GM12878 (cell line): ENCODE data around the gene RPS23. TPM values are rescaled to one million over a fixed set of nuclear protein-coding genes. Genes with fewer than 3 reads are reported as not detected.

Source experiments
- ATAC-seq: fragments of 200-7000 bp; cut with Tn5 transposase; 3 replicates; pipeline ENCODE4 v1.9.1; 2020; ENCODE audit warnings: mild to moderate bottlenecking, moderate library complexity
- BruUV-seq: library from RNA; stranded (reverse); fragments of 400-500 nt; replicated peaks from 2 replicates; lab custom pipeline; 2021; lab: Mats Ljungman, UMichigan
- CTCF ChIA-PET: fragments of 300-600 bp; sonication (Branson Sonifier 250); formaldehyde crosslinking; extraction: SDS; loops from one replicate; lab custom pipeline; 2021; ENCODE audit warnings: inconsistent platforms; lab: Yijun Ruan, JAX
- POLR2A ChIA-PET: fragments of 350-600 bp; formaldehyde crosslinking; extraction: SDS; loops from one replicate; lab custom pipeline; 2021; ENCODE audit warnings: inconsistent platforms; lab: Charles Lee
- RAD21 ChIA-PET: fragments of 300-600 bp; sonication (Branson Sonifier 250); formaldehyde crosslinking; loops from one replicate; lab custom pipeline; 2023; ENCODE audit warnings: antibody characterized with exemption; ENCODE audit not compliant: unreplicated experiment; lab: Charles Lee
- SMC1A ChIA-PET: fragments of 300-600 bp; sonication (Branson Sonifier 250); formaldehyde crosslinking; loops from one replicate; lab custom pipeline; 2023; ENCODE audit not compliant: unreplicated experiment, uncharacterized antibody; lab: Charles Lee
- DNase-seq: peaks from one replicate; pipeline ENCODE4 v3.0.0-alpha.2; 2011; ENCODE audit warnings: low read depth, low spot score
- FAIRE-seq: peaks from 3 replicates; lab custom pipeline; 2011; peaks lifted over from hg19 to GRCh38; lab: Jason Lieb, UNC
- H2AFZ ChIP-seq: 2 replicates; pipeline ENCODE4 v1.6.0; 2011; ENCODE audit warnings: low read depth, low read length, control low read depth; ENCODE audit not compliant: control insufficient read depth
- H3K27ac ChIP-seq: 2 replicates; pipeline ENCODE4 v1.5.1; 2011; ENCODE audit warnings: control low read depth; ENCODE audit not compliant: control insufficient read depth, insufficient read depth
- H3K27me3 ChIP-seq, 2 experiments: replicated peaks in 1 of 2; 2 replicates each; pipeline versions ENCODE4 v1.6.0 to v1.6.1; 2011; ENCODE audit warnings: low read length in 1 of 2; ENCODE audit not compliant: control insufficient read depth in 2 of 2, insufficient read depth in 2 of 2
- H3K36me3 ChIP-seq, 2 experiments: 2 replicates each; pipeline ENCODE4 v1.5.1; 2011; ENCODE audit warnings: low read length in 1 of 2; ENCODE audit not compliant: control insufficient read depth in 2 of 2, insufficient read depth in 2 of 2
- H3K4me1 ChIP-seq: 2 replicates; pipeline ENCODE4 v1.6.1; 2011; ENCODE audit warnings: mild to moderate bottlenecking, low read length, moderate library complexity, mixed read lengths; ENCODE audit not compliant: control insufficient read depth, insufficient read depth
- H3K4me2 ChIP-seq: 2 replicates; pipeline ENCODE4 v1.6.0; 2011; ENCODE audit warnings: control low read depth; ENCODE audit not compliant: control insufficient read depth, insufficient read depth
- H3K4me3 ChIP-seq: fragments of 200-600 bp; sonication (generic); 2 replicates; pipeline ENCODE4 v1.5.1; 2016
- H3K79me2 ChIP-seq: 2 replicates; pipeline ENCODE4 v1.6.0; 2011; ENCODE audit warnings: low read length; ENCODE audit not compliant: control insufficient read depth, insufficient read depth
- H3K9ac ChIP-seq: 2 replicates; pipeline ENCODE4 v1.8.0; 2011; ENCODE audit warnings: low read length, control low read depth, mixed read lengths; ENCODE audit not compliant: control insufficient read depth, insufficient read depth
- H3K9me3 ChIP-seq: replicated peaks from 3 replicates; pipeline ENCODE4 v1.5.1; 2011; ENCODE audit warnings: mild to moderate bottlenecking, low read length; ENCODE audit not compliant: control insufficient read depth, insufficient read depth
- H4K20me1 ChIP-seq: 2 replicates; pipeline ENCODE4 v1.6.0; 2011; ENCODE audit not compliant: control insufficient read depth, insufficient read depth
- CHD2 ChIP-seq: IDR thresholded peaks from 2 replicates; pipeline ENCODE4 v1.6.1; 2011; ENCODE audit warnings: low read depth, low read length, improper control_type of control experiment, borderline replicate concordance
- CHD4 ChIP-seq: fragments of 200-600 bp; sonication (generic); IDR thresholded peaks from 2 replicates; pipeline ENCODE4 v1.6.1; 2016; ENCODE audit warnings: mild to moderate bottlenecking
- DPF2 ChIP-seq: fragments of 450-650 bp; IDR thresholded peaks from 2 replicates; pipeline ENCODE4 v1.6.1; 2017; ENCODE audit warnings: mild to moderate bottlenecking
- EGR1 ChIP-seq, 2 experiments: IDR thresholded peaks; 1 replicate in 1 of 2; 2 replicates in 1 of 2; pipeline ENCODE4 v1.6.1; 2011 to 2012; ENCODE audit warnings: low read depth in 2 of 2, low read length in 2 of 2, borderline replicate concordance in 1 of 2, mild to moderate bottlenecking in 1 of 2, moderate library complexity in 1 of 2
- ETV6 ChIP-seq, 2 experiments: fragments of 450-650 bp in 1 of 2; IDR thresholded peaks in 1 of 2; conservative IDR thresholded peaks in 1 of 2; 2 replicates each; pipeline ENCODE4 v1.6.1; 2014; ENCODE audit warnings: antibody characterized with exemption in 1 of 2, borderline replicate concordance in 1 of 2, low read depth in 1 of 2, mild to moderate bottlenecking in 1 of 2, moderate library complexity in 1 of 2
- EZH2 ChIP-seq: IDR thresholded peaks from 2 replicates; pipeline ENCODE4 v1.6.1; 2012; ENCODE audit warnings: low read depth, mild to moderate bottlenecking, control low read depth, inconsistent platforms, low read length, borderline replicate concordance; ENCODE audit not compliant: control insufficient read depth
- HCFC1 ChIP-seq: fragments of 150-350 bp; IDR thresholded peaks from 2 replicates; pipeline ENCODE4 v1.6.1; 2014; ENCODE audit warnings: low read length
- RBBP5 ChIP-seq: fragments of 200-600 bp; sonication (generic); conservative IDR thresholded peaks from 2 replicates; pipeline ENCODE4 v1.6.1; 2016
- SMAD5 ChIP-seq: IDR thresholded peaks from 2 replicates; pipeline ENCODE4 v1.6.1; 2016; ENCODE audit warnings: antibody characterized with exemption, low read depth
- ZBED1 ChIP-seq: IDR thresholded peaks from 2 replicates; pipeline ENCODE4 v1.6.1; 2016; ENCODE audit warnings: borderline replicate concordance
- WGBS: methylation state at CpG from one replicate; pipeline ENCODE4 v1.1.6; 2016; ENCODE audit warnings: low lambda C conversion rate; ENCODE audit not compliant: insufficient replicate concordance, insufficient coverage; ENCODE audit errors: missing lambda C conversion rate; 5-methylcytosine and 5-hydroxymethylcytosine counted together
- in situ Hi-C: fragments of 300-500 bp; cut with MboI; formaldehyde crosslinking; loops from 9 replicates; pipeline ENCODE4 v1.14.3; 2018; ENCODE audit warnings: mixed read lengths
- intact Hi-C: fragments of 100-400 bp; cut with micrococcal nuclease; formaldehyde crosslinking; loops from one replicate; pipeline ENCODE4 v1.14.2; 2022; ENCODE audit not compliant: unreplicated experiment
- polyA plus RNA-seq, 11 experiments: library from polyadenylated mRNA; depleted of rRNA in 4 of 11; unstranded in 6 of 11; stranded (reverse) in 5 of 11; fragments of >200 nt; fragmentation: Nextera tagmentation in 4 of 11; fragmentation: Illumina TruSeq in 1 of 11; extraction: Ambion mirVana in 4 of 11; extraction: Trizol in 1 of 11; gene quantifications; 1 replicate in 1 of 11; 2 replicates in 10 of 11; pipeline versions ENCODE4 v1.2.1 to v1.2.3, GENCODE V29; 2011 to 2016; ENCODE audit warnings: inconsistent platforms in 2 of 11, missing spikeins in 2 of 11, low read depth in 1 of 11
- total RNA-seq, 4 experiments: library from RNA; depleted of rRNA in 3 of 4; stranded (reverse); fragments of >200 nt in 3 of 4; fragmentation: Illumina TruSeq in 1 of 4; extraction: Trizol in 1 of 4; gene quantifications; 2 replicates each; pipeline versions ENCODE4 v1.2.1 to v1.2.3, GENCODE V29; 2013 to 2021
- TF ChIP-seq, protein P1 (sequence below): IDR thresholded peaks from 2 replicates; pipeline ENCODE4 v1.6.1; 2012; ENCODE audit warnings: improper control_type of control experiment, low read depth, low read length; ENCODE audit not compliant: insufficient replicate concordance
- TF ChIP-seq, protein P2 (sequence below): fragments of 450-650 bp; IDR thresholded peaks from 2 replicates; pipeline ENCODE4 v1.6.1; 2014; ENCODE audit warnings: mild to moderate bottlenecking

The RPS23 gene
- total and polyA plus RNA-seq, 10 of the 15 experiments (the other 5 are each of a cell fraction or from before 2014, with no cell fraction given) = 2,489 to 8,145 (median 5,256) TPM

DNA sequence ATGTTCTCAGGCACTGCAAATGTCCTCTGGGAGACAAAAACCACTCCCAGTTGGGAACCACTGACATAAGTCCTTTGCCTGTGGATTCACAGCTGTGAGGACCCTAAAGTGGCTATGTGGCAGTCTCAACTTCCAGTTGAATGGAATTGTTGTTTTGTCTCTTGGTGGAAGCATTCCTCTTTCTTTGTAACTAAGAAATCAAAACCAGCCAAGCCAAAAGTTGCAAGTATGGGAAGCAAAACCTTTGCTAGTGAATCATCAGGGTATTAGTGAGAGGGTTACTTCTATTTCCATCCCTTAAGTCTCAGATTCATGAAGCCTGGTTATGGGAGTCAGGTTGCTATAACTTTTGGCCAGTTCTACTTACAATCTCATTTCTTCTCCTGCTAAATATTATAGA lies 49.8 kb upstream of the RPS23 start (continued):
- TF ChIP-seq, protein P1, sequence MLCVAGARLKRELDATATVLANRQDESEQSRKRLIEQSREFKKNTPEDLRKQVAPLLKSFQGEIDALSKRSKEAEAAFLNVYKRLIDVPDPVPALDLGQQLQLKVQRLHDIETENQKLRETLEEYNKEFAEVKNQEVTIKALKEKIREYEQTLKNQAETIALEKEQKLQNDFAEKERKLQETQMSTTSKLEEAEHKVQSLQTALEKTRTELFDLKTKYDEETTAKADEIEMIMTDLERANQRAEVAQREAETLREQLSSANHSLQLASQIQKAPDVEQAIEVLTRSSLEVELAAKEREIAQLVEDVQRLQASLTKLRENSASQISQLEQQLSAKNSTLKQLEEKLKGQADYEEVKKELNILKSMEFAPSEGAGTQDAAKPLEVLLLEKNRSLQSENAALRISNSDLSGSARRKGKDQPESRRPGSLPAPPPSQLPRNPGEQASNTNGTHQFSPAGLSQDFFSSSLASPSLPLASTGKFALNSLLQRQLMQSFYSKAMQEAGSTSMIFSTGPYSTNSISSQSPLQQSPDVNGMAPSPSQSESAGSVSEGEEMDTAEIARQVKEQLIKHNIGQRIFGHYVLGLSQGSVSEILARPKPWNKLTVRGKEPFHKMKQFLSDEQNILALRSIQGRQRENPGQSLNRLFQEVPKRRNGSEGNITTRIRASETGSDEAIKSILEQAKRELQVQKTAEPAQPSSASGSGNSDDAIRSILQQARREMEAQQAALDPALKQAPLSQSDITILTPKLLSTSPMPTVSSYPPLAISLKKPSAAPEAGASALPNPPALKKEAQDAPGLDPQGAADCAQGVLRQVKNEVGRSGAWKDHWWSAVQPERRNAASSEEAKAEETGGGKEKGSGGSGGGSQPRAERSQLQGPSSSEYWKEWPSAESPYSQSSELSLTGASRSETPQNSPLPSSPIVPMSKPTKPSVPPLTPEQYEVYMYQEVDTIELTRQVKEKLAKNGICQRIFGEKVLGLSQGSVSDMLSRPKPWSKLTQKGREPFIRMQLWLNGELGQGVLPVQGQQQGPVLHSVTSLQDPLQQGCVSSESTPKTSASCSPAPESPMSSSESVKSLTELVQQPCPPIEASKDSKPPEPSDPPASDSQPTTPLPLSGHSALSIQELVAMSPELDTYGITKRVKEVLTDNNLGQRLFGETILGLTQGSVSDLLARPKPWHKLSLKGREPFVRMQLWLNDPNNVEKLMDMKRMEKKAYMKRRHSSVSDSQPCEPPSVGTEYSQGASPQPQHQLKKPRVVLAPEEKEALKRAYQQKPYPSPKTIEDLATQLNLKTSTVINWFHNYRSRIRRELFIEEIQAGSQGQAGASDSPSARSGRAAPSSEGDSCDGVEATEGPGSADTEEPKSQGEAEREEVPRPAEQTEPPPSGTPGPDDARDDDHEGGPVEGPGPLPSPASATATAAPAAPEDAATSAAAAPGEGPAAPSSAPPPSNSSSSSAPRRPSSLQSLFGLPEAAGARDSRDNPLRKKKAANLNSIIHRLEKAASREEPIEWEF = no peak
- TF ChIP-seq SMAD5 (no peak), DPF2 (no peak), CHD2 (no peak)
- TF ChIP-seq, all 136 proteins: peak for 0

DNA sequence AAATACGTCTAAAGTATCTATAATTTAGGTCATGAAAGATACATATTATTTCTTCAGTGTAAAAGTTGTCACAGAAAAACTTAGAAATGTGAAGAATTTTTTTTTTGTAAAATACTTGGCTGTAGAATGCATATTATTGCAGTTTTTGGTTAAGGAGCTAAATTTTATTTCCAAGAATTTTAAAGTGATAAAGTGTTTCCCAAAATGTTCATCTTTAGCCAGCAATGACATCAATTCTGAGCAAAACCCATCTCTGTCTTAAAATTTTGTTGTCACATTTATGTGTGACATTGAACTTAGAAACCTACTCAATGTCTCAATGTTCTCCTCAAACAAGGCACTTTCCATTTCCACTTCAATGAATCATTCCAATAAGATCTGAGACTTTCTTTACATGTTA lies 47.8 kb upstream of the RPS23 start:
- no peak overlapping the region for H3K4me2 ChIP-seq
- FAIRE-seq = no peak
- ChIA-PET CTCF (no interaction called here), POLR2A (interaction anchor here (0.6 kb wide), 1 partner anchor 1022 kb away, joined by 3 read pairs; no protein-coding TSS in a partner anchor)
- intact Hi-C loops = no loop called here
- no TSS peak for BruUV-seq
- H3K9ac ChIP-seq = no peak overlapping the region
- no peak overlapping the region for H2AFZ ChIP-seq
- TF ChIP-seq, protein P2, sequence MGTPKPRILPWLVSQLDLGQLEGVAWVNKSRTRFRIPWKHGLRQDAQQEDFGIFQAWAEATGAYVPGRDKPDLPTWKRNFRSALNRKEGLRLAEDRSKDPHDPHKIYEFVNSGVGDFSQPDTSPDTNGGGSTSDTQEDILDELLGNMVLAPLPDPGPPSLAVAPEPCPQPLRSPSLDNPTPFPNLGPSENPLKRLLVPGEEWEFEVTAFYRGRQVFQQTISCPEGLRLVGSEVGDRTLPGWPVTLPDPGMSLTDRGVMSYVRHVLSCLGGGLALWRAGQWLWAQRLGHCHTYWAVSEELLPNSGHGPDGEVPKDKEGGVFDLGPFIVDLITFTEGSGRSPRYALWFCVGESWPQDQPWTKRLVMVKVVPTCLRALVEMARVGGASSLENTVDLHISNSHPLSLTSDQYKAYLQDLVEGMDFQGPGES = no peak
- no peak for TF ChIP-seq CHD4
- no peak for TF ChIP-seq ETV6 (conservative IDR thresholded peaks at IDR 0.05 in 1 of 2, IDR thresholded peaks at IDR 0.05 in 1 of 2; ENCODE audit: borderline replicate concordance in 1 of 2, low read depth in 1 of 2)
- TF ChIP-seq DPF2 = no peak
- no peak for TF ChIP-seq EGR1 (IDR thresholded peaks at IDR 0.05; ENCODE audit: borderline replicate concordance in 1 of 2, low read depth in 2 of 2, low read length in 2 of 2)
- TF ChIP-seq EZH2 = no peak
- TF ChIP-seq HCFC1 = no peak
- no peak for TF ChIP-seq RBBP5
- no peak for TF ChIP-seq ZBED1
- TF ChIP-seq, all 136 proteins: peak for 0
- in situ Hi-C loops = no loop called here
- Histone ChIP-seq H3K4me1 (no peaks in the 10 kb centered on the region), H3K27ac (no peak overlapping the region), H3K4me3 (no peak overlapping the region), H3K9me3 (no peaks in the 10 kb centered on the region), H4K20me1 (no peaks in the 10 kb centered on the region), H3K36me3 (no peaks in the 10 kb centered on the region), H3K79me2 (no peaks in the 10 kb centered on the region), H3K27me3 (no peaks in the 10 kb centered on the region)
- ChIA-PET RAD21 (no interaction called here), SMC1A (no interaction called here)
- 0% methylated on average over 1 of the region's 1 CpG for WGBS
- DNase-seq (no peak), ATAC-seq (no peak)
